Ovary (tissue), 9 donors: ENCODE measurements around the gene SORCS2. TPM values are rescaled to one million over a fixed set of nuclear protein-coding genes. Genes with fewer than 3 reads are reported as not detected.

Experiments
- DNase-seq, 5 donors: peaks; one replicate each; pipeline ENCODE4 v3.0.0-alpha.2; 2019 to 2020
- H3K27ac ChIP-seq, 2 donors: fragments of 200-600 bp; one replicate each; pipeline versions ENCODE4 v1.5.1 to v1.8.0; 2019 to 2022
- H3K27me3 ChIP-seq: fragments of 200-600 bp; one replicate; pipeline ENCODE4 v1.8.0; 2022
- H3K36me3 ChIP-seq: fragments of 200-600 bp; sonication (generic); one replicate; pipeline ENCODE4 v1.5.1; 2019
- H3K4me1 ChIP-seq: one replicate; pipeline ENCODE4 v1.8.1; 2013; ENCODE audit warnings: mild to moderate bottlenecking, moderate library complexity; ENCODE audit not compliant: insufficient read depth
- H3K4me3 ChIP-seq: fragments of 200-600 bp; sonication (generic); one replicate; pipeline ENCODE4 v1.5.1; 2017
- H3K9me3 ChIP-seq, 2 donors: fragments of 200-600 bp in 1 of 2; sonication (generic) in 1 of 2; one replicate each; pipeline versions ENCODE4 v1.5.1 to v1.8.1; 2013 to 2019; ENCODE audit warnings: mild to moderate bottlenecking in 1 of 2, moderate library complexity in 1 of 2
- EP300 ChIP-seq: sonication (generic); formaldehyde crosslinking; IDR thresholded peaks from one replicate; pipeline ENCODE4 v1.6.1; 2017; ENCODE audit warnings: antibody characterized with exemption
- POLR2A ChIP-seq: fragments of 450-650 bp; IDR thresholded peaks from one replicate; pipeline ENCODE4 v1.6.1; 2017; ENCODE audit warnings: antibody characterized with exemption, mild to moderate bottlenecking, moderate library complexity
- WGBS, 3 donors: extraction: QIAGEN DNeasy Blood & Tissue Kit in 1 of 3; methylation state at CpG; one replicate each; pipeline versions ENCODE4 v1.1.5 to v1.1.7; 2013 to 2017; 5-methylcytosine and 5-hydroxymethylcytosine counted together
- intact Hi-C, 4 donors: fragments of 100-400 bp; cut with DNase I; formaldehyde crosslinking; loops; one replicate each; pipeline versions ENCODE4 v1.11.0 to v1.15.1; 2022 to 2023
- polyA plus RNA-seq, 2 donors: library from polyadenylated mRNA; stranded (reverse); fragments of 200-250 nt in 1 of 2; fragments of 350-450 nt in 1 of 2; fragmentation: Illumina TruSeq in 1 of 2; extraction: RNeasy Lipid Tissue Mini Kit (QIAGEN cat#74804) in 1 of 2; gene quantifications; one replicate each; pipeline ENCODE4 v1.2.3, GENCODE V29; 2013 to 2014
- total RNA-seq, 7 donors: library from RNA; depleted of rRNA in 2 of 7; stranded (reverse); fragments of >200 nt in 2 of 7; fragmentation: NEBNext Ultra II Directional in 3 of 7; extraction: Animal tissue kit (Norgen Biotek cat#: 25700) in 3 of 7; gene quantifications; one replicate each; pipeline versions ENCODE4 v1.1.0 to v1.2.4, GENCODE V29; 2016 to 2023
- TF ChIP-seq, protein P1 (sequence below), 3 donors: fragments of 450-650 bp in 2 of 3; fragments of 200-600 bp in 1 of 3; IDR thresholded peaks; one replicate each; pipeline versions ENCODE4 v1.5.1 to v1.8.0; 2016 to 2022; ENCODE audit warnings: antibody characterized with exemption in 3 of 3, mild to moderate bottlenecking in 1 of 3
- donor health status: DM: no; HTN: no; CAD: no; lungs with moderate emphysema.
- donor health status: DM: no; HTN: no; CAD: no.
- donor health status: Bipolar disorder and iron deficiency.
- donor health status: DM: yes; HTN: yes; CAD: no.
- donor health status: DM: no; HTN: no; CAD: no.
- donor health status: DM: yes; HTN: yes; CAD: no.

The SORCS2 gene
- total and polyA plus RNA-seq, 9 donors: 0.60 to 23.9 (median 7.1) TPM

DNA sequence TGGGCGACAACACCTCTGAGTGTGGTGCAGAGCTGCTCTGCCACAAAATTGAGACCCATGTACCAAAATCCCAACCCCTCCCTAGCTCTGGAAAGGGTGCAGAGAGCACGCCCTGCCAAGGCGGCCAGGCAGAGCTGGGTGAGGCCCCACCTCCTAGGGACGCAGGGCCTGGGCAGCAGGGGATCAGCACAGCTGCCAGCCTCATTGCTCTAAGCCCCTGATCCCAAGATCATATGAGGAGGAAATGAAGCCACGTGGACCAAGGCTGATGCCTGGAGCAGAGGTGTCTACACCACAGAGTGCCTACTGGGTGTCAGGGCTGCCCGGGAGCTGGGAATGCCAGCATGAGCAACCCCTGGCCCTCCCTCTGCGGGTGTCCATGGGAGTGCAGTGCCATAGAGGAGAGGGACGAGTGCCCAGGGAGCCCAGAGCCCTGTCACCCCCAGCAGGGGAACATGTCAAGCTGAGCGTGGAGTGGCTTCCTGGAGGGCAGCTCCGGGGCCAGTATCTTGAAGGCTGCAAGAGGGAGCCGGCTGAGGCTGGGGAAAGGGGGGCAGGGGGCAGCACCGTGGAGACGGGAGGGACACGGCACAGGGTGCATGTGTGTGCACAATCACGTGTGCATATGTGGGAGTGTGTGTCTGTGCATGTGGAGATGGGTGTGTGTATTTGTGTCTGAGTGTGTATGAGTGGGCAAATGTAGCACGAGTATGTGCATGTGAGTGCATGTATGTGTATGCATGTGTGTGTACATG lies 306.3 kb downstream of the SORCS2 start:
- H3K4me3 ChIP-seq: no peak overlapping the region
- TF ChIP-seq POLR2A: no peak
- TF ChIP-seq, protein P1, sequence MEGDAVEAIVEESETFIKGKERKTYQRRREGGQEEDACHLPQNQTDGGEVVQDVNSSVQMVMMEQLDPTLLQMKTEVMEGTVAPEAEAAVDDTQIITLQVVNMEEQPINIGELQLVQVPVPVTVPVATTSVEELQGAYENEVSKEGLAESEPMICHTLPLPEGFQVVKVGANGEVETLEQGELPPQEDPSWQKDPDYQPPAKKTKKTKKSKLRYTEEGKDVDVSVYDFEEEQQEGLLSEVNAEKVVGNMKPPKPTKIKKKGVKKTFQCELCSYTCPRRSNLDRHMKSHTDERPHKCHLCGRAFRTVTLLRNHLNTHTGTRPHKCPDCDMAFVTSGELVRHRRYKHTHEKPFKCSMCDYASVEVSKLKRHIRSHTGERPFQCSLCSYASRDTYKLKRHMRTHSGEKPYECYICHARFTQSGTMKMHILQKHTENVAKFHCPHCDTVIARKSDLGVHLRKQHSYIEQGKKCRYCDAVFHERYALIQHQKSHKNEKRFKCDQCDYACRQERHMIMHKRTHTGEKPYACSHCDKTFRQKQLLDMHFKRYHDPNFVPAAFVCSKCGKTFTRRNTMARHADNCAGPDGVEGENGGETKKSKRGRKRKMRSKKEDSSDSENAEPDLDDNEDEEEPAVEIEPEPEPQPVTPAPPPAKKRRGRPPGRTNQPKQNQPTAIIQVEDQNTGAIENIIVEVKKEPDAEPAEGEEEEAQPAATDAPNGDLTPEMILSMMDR (IDR thresholded peaks at IDR 0.05): no peak
- no peak for TF ChIP-seq EP300
- H3K4me1 ChIP-seq: no peaks in the 10 kb centered on the region
- H3K27ac ChIP-seq: no peak overlapping the region
- 69 to 75% (median 70%) methylated on average over 16 of the region's 16 CpGs for WGBS, 3 donors
- no peaks in the 10 kb centered on the region for H3K27me3 ChIP-seq
- no peaks in the 10 kb centered on the region for H3K9me3 ChIP-seq
- DNase-seq: no peak
- no peaks in the 10 kb centered on the region for H3K36me3 ChIP-seq
- intact Hi-C loops: no loop called here

DNA sequence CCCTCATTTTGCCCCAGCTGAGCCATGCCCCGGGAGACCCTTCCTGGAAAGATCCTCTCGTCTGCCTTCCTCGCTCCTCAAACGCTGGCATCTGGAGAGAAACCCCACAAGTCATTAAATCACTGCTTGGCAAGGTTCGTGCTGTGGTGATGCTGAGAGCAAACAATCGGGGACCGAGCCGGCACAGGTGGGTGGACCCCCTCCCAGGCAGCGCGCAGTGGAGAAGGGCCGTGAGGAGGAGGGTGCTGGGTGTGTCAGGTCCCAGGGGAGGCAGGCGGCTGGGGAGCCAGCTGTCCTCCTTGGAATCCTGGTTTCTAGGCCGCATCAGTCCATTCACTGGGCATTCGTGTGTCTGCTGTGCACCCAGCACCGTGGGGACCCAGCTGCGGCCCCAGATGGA lies 307.3 kb downstream of the SORCS2 start:
- Histone ChIP-seq H3K27me3 (no peaks in the 10 kb centered on the region), H3K9me3 (no peaks in the 10 kb centered on the region), H3K36me3 (no peaks in the 10 kb centered on the region), H3K27ac (no peak overlapping the region), H3K4me3 (no peak overlapping the region), H3K4me1 (no peaks in the 10 kb centered on the region)
- no peak for DNase-seq
- WGBS, 3 donors: 82 to 85% (median 85%) methylated on average over 16 of the region's 16 CpGs
- no peak for TF ChIP-seq POLR2A
- TF ChIP-seq, protein P1 (IDR thresholded peaks at IDR 0.05): no peak
- no peak for TF ChIP-seq EP300
- intact Hi-C loops: no loop called here

DNA sequence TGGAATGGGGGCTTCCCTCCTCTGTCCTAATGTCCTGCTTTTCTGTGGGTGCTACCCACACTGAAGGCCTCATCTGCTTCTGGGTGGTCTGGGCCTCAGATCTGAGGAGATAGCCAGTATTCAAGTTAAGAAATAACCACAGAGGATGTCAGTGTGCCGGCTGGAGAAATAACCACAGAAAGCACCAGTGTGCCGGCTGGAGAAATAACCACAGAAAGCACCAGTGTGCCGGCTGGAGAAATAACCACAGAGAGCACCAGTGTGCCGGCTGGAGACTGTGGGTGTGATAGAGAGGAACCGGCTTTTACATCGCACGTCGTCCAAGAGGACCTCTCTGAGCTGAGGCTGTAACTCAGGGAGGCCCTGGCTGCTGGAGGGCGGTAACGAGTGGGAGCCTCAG lies 308.1 kb downstream of the SORCS2 start:
- H3K36me3 ChIP-seq: no peaks in the 10 kb centered on the region
- no peak overlapping the region for H3K27ac ChIP-seq
- TF ChIP-seq EP300 (no peak), POLR2A (no peak)
- TF ChIP-seq, protein P1 (IDR thresholded peaks at IDR 0.05): no peak
- no peak for DNase-seq
- WGBS, 3 donors: 61 to 77% (median 65%) methylated on average over 10 of the region's 10 CpGs
- H3K27me3 ChIP-seq: no peaks in the 10 kb centered on the region
- no peaks in the 10 kb centered on the region for H3K4me1 ChIP-seq
- H3K9me3 ChIP-seq: no peaks in the 10 kb centered on the region
- intact Hi-C loops: no loop called here
- H3K4me3 ChIP-seq: no peak overlapping the region

DNA sequence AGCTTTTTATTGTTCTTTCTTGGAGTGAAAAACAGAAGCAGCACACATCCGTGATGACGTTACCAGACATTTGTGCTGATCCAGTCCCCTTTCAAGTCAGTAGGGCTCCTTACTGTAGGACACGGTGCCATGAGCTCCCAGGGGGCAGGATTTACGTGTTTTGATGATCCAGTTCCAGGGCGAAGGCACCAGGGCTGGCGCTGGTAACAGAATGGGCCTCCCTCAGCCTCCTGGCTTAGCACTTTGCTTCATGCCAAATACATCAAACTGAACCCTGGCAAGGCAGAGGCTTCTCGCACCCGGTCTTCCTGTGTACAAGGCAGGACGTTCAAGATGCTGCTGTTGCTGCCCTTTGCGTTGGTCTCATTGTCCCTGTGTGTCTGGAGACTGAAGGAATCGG lies 309.0 kb downstream of the SORCS2 start:
- intact Hi-C loops: no loop called here
- TF ChIP-seq, protein P1 (IDR thresholded peaks at IDR 0.05): no peak
- TF ChIP-seq POLR2A (no peak), EP300 (no peak)
- Histone ChIP-seq H3K4me1 (no peaks in the 10 kb centered on the region), H3K4me3 (no peak overlapping the region), H3K36me3 (no peaks in the 10 kb centered on the region), H3K27me3 (no peaks in the 10 kb centered on the region), H3K27ac (no peak overlapping the region), H3K9me3 (no peaks in the 10 kb centered on the region)
- WGBS, 3 donors: 90 to 91% (median 90%) methylated on average over 11 of the region's 11 CpGs
- no peak for DNase-seq
